ENCODE data around the gene LRIG1.

LRIG1 gene

GRCh38 chr3:66518126-66518525 is 17.3 kb upstream of the LRIG1 start:
- Histone ChIP-seq H3K4me1 (ENCODE audit: control insufficient read depth, low read length) (no peaks in the 10 kb centered on the region), H3K9me3 (ENCODE audit: control insufficient read depth, insufficient read depth, low read length) (no peaks in the 10 kb centered on the region), H3K4me2 (ENCODE audit: low read length) (no peak overlapping the region), H3K4me3 (ENCODE audit: low read length) (no peak overlapping the region), H3K79me2 (ENCODE audit: control insufficient read depth, low read length) (no peaks in the 10 kb centered on the region), H3F3A (ENCODE audit: control insufficient read depth, insufficient read depth) (no peaks in the 10 kb centered on the region), H3K27me3 (ENCODE audit: control insufficient read depth, low read length) (peaks cover 6% of the 10 kb centered on the region; the same call in 1 of the 2 replicates), H3K27ac (ENCODE audit: low read depth, low read length) (no peak overlapping the region), H4K20me1 (ENCODE audit: control insufficient read depth, insufficient read depth, low read depth, low read length) (no peaks in the 10 kb centered on the region), H3K9me2 (replicated peaks; ENCODE audit: control insufficient read depth, low read length) (no peaks in the 10 kb centered on the region), H3K36me3 (ENCODE audit: control insufficient read depth, low read length) (no peaks in the 10 kb centered on the region)
- TF ChIP-seq EZH2phosphoT487 (IDR thresholded peaks at IDR 0.05; ENCODE audit: borderline replicate concordance, low read length), result no peak
- TF ChIP-seq, protein P1, sequence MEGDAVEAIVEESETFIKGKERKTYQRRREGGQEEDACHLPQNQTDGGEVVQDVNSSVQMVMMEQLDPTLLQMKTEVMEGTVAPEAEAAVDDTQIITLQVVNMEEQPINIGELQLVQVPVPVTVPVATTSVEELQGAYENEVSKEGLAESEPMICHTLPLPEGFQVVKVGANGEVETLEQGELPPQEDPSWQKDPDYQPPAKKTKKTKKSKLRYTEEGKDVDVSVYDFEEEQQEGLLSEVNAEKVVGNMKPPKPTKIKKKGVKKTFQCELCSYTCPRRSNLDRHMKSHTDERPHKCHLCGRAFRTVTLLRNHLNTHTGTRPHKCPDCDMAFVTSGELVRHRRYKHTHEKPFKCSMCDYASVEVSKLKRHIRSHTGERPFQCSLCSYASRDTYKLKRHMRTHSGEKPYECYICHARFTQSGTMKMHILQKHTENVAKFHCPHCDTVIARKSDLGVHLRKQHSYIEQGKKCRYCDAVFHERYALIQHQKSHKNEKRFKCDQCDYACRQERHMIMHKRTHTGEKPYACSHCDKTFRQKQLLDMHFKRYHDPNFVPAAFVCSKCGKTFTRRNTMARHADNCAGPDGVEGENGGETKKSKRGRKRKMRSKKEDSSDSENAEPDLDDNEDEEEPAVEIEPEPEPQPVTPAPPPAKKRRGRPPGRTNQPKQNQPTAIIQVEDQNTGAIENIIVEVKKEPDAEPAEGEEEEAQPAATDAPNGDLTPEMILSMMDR (IDR thresholded peaks at IDR 0.05; ENCODE audit: low read depth, low read length, poor library complexity, severe bottlenecking), result no peak

DNA sequence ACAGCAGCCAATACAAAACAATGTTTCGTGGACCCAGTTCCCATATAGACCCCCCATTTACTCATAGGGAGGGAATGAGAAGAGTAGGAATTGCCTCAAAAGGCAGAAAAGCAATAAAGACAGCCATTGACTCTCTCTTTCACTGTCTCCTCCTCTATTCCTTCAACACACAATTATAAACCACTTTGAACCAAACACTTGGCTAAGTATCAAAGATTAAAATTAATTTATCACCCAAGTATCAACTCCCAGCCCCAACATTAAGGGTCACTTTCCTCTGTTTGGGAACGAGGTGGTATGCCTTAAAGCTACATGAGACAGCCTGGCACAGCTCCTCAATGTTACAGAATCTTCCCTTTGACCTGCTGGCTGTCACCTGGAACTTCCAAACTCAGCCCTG is 16.4 kb upstream of the LRIG1 start:
- Histone ChIP-seq H3K36me3 (ENCODE audit: control insufficient read depth, low read length) (no peaks in the 10 kb centered on the region), H3F3A (ENCODE audit: control insufficient read depth, insufficient read depth) (no peaks in the 10 kb centered on the region)

GRCh38 chr3:66508461-66508860 is 7.6 kb upstream of the LRIG1 start:
- no peaks in the 10 kb centered on the region for H3K4me1 ChIP-seq (ENCODE audit: control insufficient read depth, low read length)
- H3K9me3 ChIP-seq (ENCODE audit: control insufficient read depth, insufficient read depth, low read length), result no peaks in the 10 kb centered on the region
- H3K36me3 ChIP-seq (ENCODE audit: control insufficient read depth, low read length), result no peaks in the 10 kb centered on the region
- no peaks in the 10 kb centered on the region for H4K20me1 ChIP-seq (ENCODE audit: control insufficient read depth, insufficient read depth, low read depth, low read length)
- no peak for TF ChIP-seq EZH2phosphoT487 (IDR thresholded peaks at IDR 0.05; ENCODE audit: borderline replicate concordance, low read length)
- TF ChIP-seq, protein P1 (IDR thresholded peaks at IDR 0.05; ENCODE audit: low read depth, low read length, poor library complexity, severe bottlenecking), result no peak
- H3K79me2 ChIP-seq (ENCODE audit: control insufficient read depth, low read length), result no peaks in the 10 kb centered on the region
- H3K4me3 ChIP-seq (ENCODE audit: low read length), result no peak overlapping the region
- no peak overlapping the region for H3K4me2 ChIP-seq (ENCODE audit: low read length)
- no peaks in the 10 kb centered on the region for H3F3A ChIP-seq (ENCODE audit: control insufficient read depth, insufficient read depth)
- H3K9me2 ChIP-seq (replicated peaks; ENCODE audit: control insufficient read depth, low read length), result no peaks in the 10 kb centered on the region
- H3K27me3 ChIP-seq (ENCODE audit: control insufficient read depth, low read length), result peaks cover 14% of the 10 kb centered on the region
- no peak overlapping the region for H3K27ac ChIP-seq (ENCODE audit: low read depth, low read length)

More for the DNA sequence above, 16.4 kb upstream of the LRIG1 start:
- Histone ChIP-seq H3K9me2 (replicated peaks; ENCODE audit: control insufficient read depth, low read length) (no peaks in the 10 kb centered on the region), H3K4me1 (ENCODE audit: control insufficient read depth, low read length) (no peaks in the 10 kb centered on the region), H3K4me2 (ENCODE audit: low read length) (no peak overlapping the region), H3K4me3 (ENCODE audit: low read length) (no peak overlapping the region), H3K27me3 (ENCODE audit: control insufficient read depth, low read length) (peaks cover 6% of the 10 kb centered on the region; the same call in 1 of the 2 replicates), H3K9me3 (ENCODE audit: control insufficient read depth, insufficient read depth, low read length) (no peaks in the 10 kb centered on the region), H4K20me1 (ENCODE audit: control insufficient read depth, insufficient read depth, low read depth, low read length) (no peaks in the 10 kb centered on the region), H3K27ac (ENCODE audit: low read depth, low read length) (no peak overlapping the region), H3K79me2 (ENCODE audit: control insufficient read depth, low read length) (no peaks in the 10 kb centered on the region)
- no peak for TF ChIP-seq EZH2phosphoT487 (IDR thresholded peaks at IDR 0.05; ENCODE audit: borderline replicate concordance, low read length)
- TF ChIP-seq, protein P1 (IDR thresholded peaks at IDR 0.05; ENCODE audit: low read depth, low read length, poor library complexity, severe bottlenecking), result no peak
